Endothelial cell of umbilical vein (primary cell): ENCODE data around the gene ZC3H14. TPM values are rescaled to one million over a fixed set of nuclear protein-coding genes. Genes with fewer than 3 reads are reported as not detected.

Source experiments
- BruUV-seq: library from RNA; stranded (reverse); fragments of 400-500 nt; replicated peaks from 2 replicates; lab custom pipeline; 2021; lab: Mats Ljungman, UMichigan
- CTCF ChIA-PET: fragments of 300-600, 350-600 bp; sonication (Branson Sonifier 250); formaldehyde crosslinking; loops from one replicate; lab custom pipeline; 2021; ENCODE audit warnings: antibody characterized with exemption, inconsistent platforms; lab: Charles Lee
- POLR2A ChIA-PET: fragments of 300-600, 350-600 bp; sonication (Branson Sonifier 250); formaldehyde crosslinking; loops from one replicate; lab custom pipeline; 2021; ENCODE audit warnings: antibody characterized with exemption, inconsistent platforms; lab: Charles Lee
- DNase-seq: peaks from one replicate; pipeline ENCODE4 v3.0.0-alpha.2; 2011; ENCODE audit warnings: low read depth, low spot score
- FAIRE-seq: peaks from 2 replicates; lab custom pipeline; 2011; peaks lifted over from hg19 to GRCh38; lab: Jason Lieb, UNC
- H2AFZ ChIP-seq: 2 replicates; pipeline ENCODE4 v1.6.0; 2012; ENCODE audit warnings: low read depth, low read length, control low read depth, inconsistent platforms
- H3K27ac ChIP-seq: 2 replicates; pipeline ENCODE4 v1.5.1; 2011; ENCODE audit warnings: low read depth, mild to moderate bottlenecking, control low read depth, low read length, moderate library complexity; ENCODE audit not compliant: insufficient read depth
- H3K27me3 ChIP-seq, 2 experiments: 2 replicates each; pipeline versions ENCODE4 v1.6.0 to v1.6.1; 2011; ENCODE audit warnings: low read length in 2 of 2, mixed read lengths in 1 of 2; ENCODE audit not compliant: control insufficient read depth in 2 of 2, insufficient read depth in 2 of 2
- H3K36me3 ChIP-seq, 2 experiments: 2 replicates in 1 of 2; 3 replicates in 1 of 2; pipeline ENCODE4 v1.5.1; 2011; ENCODE audit warnings: low read length in 2 of 2, mild to moderate bottlenecking in 1 of 2, moderate library complexity in 1 of 2; ENCODE audit not compliant: control insufficient read depth in 2 of 2, insufficient read depth in 2 of 2; ENCODE audit errors: extremely low read depth in 1 of 2
- H3K4me1 ChIP-seq: 3 replicates; pipeline ENCODE4 v1.5.1; 2011; ENCODE audit warnings: mild to moderate bottlenecking, low read length; ENCODE audit not compliant: control insufficient read depth, insufficient read depth; ENCODE audit errors: extremely low read depth
- H3K4me2 ChIP-seq: 2 replicates; pipeline ENCODE4 v1.6.1; 2011; ENCODE audit warnings: low read length, control low read depth, mixed read lengths; ENCODE audit not compliant: insufficient read depth
- H3K4me3 ChIP-seq, 3 experiments: fragments of 200-600 bp in 1 of 3; sonication (generic), shearing (Covaris generic) in 1 of 3; replicated peaks in 1 of 3; 2 replicates each; pipeline ENCODE4 v1.5.1; 2011 to 2016; ENCODE audit warnings: control low read depth in 3 of 3, low read length in 3 of 3, mild to moderate bottlenecking in 2 of 3, inconsistent platforms in 1 of 3, low read depth in 1 of 3, moderate library complexity in 1 of 3; ENCODE audit not compliant: insufficient read depth in 1 of 3
- H3K79me2 ChIP-seq: 2 replicates; pipeline ENCODE4 v1.6.0; 2012; ENCODE audit warnings: low read length, inconsistent platforms; ENCODE audit not compliant: control insufficient read depth, insufficient read depth
- H3K9ac ChIP-seq: replicated peaks from 2 replicates; pipeline ENCODE3; 2011; ENCODE audit warnings: low read length, control low read depth; ENCODE audit not compliant: insufficient read depth; ENCODE audit errors: extremely low read depth
- H3K9me1 ChIP-seq: replicated peaks from 3 replicates; pipeline ENCODE4 v1.6.0; 2011; ENCODE audit warnings: mild to moderate bottlenecking, low read length; ENCODE audit not compliant: control insufficient read depth, insufficient read depth; ENCODE audit errors: extremely low read depth
- H3K9me3 ChIP-seq: replicated peaks from 2 replicates; pipeline ENCODE4 v1.5.1; 2012; ENCODE audit warnings: low read length, inconsistent platforms; ENCODE audit not compliant: control insufficient read depth, insufficient read depth
- H4K20me1 ChIP-seq: replicated peaks from 2 replicates; pipeline ENCODE3; 2011; ENCODE audit warnings: mild to moderate bottlenecking, low read length; ENCODE audit not compliant: control insufficient read depth, insufficient read depth; ENCODE audit errors: extremely low read depth
- EZH2 ChIP-seq: IDR thresholded peaks from 2 replicates; pipeline ENCODE4 v1.6.1; 2012; ENCODE audit warnings: borderline replicate concordance, low read depth, mild to moderate bottlenecking, moderate library complexity, low read length, inconsistent platforms; ENCODE audit not compliant: severe bottlenecking
- FOS ChIP-seq: IDR thresholded peaks from 2 replicates; pipeline ENCODE4 v1.6.1; 2011; ENCODE audit warnings: mild to moderate bottlenecking, low read length, moderate library complexity, borderline replicate concordance; ENCODE audit not compliant: insufficient read depth
- GATA2 ChIP-seq: IDR thresholded peaks from 2 replicates; pipeline ENCODE4 v1.7.0; 2011; ENCODE audit warnings: low read depth, mild to moderate bottlenecking, moderate library complexity, mixed read lengths, low read length; ENCODE audit not compliant: insufficient read length, insufficient read depth
- JUN ChIP-seq: IDR thresholded peaks from 2 replicates; pipeline ENCODE4 v1.6.1; 2011; ENCODE audit warnings: borderline replicate concordance, low read depth; ENCODE audit not compliant: insufficient read length, insufficient read depth
- MYC ChIP-seq: IDR thresholded peaks from one replicate; pipeline ENCODE4 v1.6.1; 2011; ENCODE audit warnings: mild to moderate bottlenecking, low read depth, low read length
- POLR2A ChIP-seq: IDR thresholded peaks from 2 replicates; pipeline ENCODE4 v1.6.1; 2012; ENCODE audit warnings: low read depth, mild to moderate bottlenecking, control low read depth, low read length
- POLR2AphosphoS5 ChIP-seq: IDR thresholded peaks from 2 replicates; pipeline ENCODE4 v1.6.1; 2012; ENCODE audit warnings: low read depth, mild to moderate bottlenecking, control low read depth, low read length, moderate library complexity; ENCODE audit not compliant: insufficient read depth
- dilution Hi-C: fragments of 300-500 bp; cut with MboI; formaldehyde crosslinking; loops from one replicate; pipeline ENCODE4 v1.15.0; 2019; ENCODE audit warnings: low sequenced_read_pairs; ENCODE audit not compliant: extremely low pct_ligation_motif_present
- intact Hi-C: fragments of 100-400 bp; cut with micrococcal nuclease; formaldehyde crosslinking; loops from one replicate; pipeline ENCODE4 v1.10.0; 2022
- polyA plus RNA-seq, 4 experiments: library from polyadenylated mRNA; depleted of rRNA in 3 of 4; stranded (reverse) in 3 of 4; unstranded in 1 of 4; fragments of >200 nt; gene quantifications; 2 replicates each; pipeline versions ENCODE4 v1.2.1 to v1.2.3, GENCODE V29; 2011 to 2012; ENCODE audit warnings: missing spikeins in 1 of 4
- total RNA-seq: library from RNA; stranded (reverse); gene quantifications from 2 replicates; pipeline ENCODE4 v1.2.3, GENCODE V29; 2021
- TF ChIP-seq, protein P1 (sequence below): IDR thresholded peaks from 2 replicates; pipeline ENCODE4 v1.6.1; 2011; ENCODE audit not compliant: insufficient read depth, insufficient read length
- TF ChIP-seq, protein P2 (sequence below), 2 donors: IDR thresholded peaks; 1 replicate in 1 of 2; 2 replicates in 1 of 2; pipeline ENCODE4 v1.5.1; 2011; ENCODE audit warnings: low read length in 2 of 2, mild to moderate bottlenecking in 2 of 2, moderate library complexity in 2 of 2, control low read depth in 1 of 2, inconsistent platforms in 1 of 2, low read depth in 1 of 2; ENCODE audit not compliant: insufficient read depth in 1 of 2; ENCODE audit errors: extremely low read depth in 1 of 2

Gene ZC3H14
- total and polyA plus RNA-seq, 2 donors (not counting 3 experiments of a cell fraction or from before 2014, with no cell fraction given), result 61.2 to 61.8 TPM

DNA sequence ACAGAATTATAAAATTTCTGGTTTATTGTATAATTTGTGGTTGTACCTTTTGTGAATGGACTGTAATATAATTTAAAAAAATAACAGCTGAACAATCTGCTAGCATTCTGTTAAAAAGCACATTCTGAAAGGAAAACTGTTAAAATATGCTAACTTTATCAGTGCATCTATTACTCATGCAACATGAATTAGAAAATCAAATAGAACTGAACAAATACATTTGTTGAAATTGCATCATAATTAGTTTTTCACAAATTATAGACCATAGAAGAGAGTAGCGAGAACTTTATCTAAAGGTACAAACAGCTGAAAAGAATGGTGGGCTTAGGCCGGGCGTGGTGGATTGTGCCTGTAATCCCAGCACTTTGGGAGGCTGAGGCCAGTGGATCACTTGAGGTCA lies 41.0 kb upstream of the ZC3H14 start:
- Histone ChIP-seq H4K20me1 (no peaks in the 10 kb centered on the region), H3K9me1 (peaks cover 2% of the 10 kb centered on the region), H3K36me3 (peaks cover 0 to 3% of the 10 kb centered on the region in 2 experiments), H3K4me1 (no peaks in the 10 kb centered on the region), H3K4me3 (no peak overlapping the region), H3K4me2 (no peak overlapping the region), H3K79me2 (peaks cover 18% of the 10 kb centered on the region), H3K27me3 (no peaks in the 10 kb centered on the region), H3K27ac (no peak overlapping the region), H3K9me3 (no peaks in the 10 kb centered on the region), H2AFZ (no peak overlapping the region), H3K9ac (no peak overlapping the region)
- TF ChIP-seq, protein P1, sequence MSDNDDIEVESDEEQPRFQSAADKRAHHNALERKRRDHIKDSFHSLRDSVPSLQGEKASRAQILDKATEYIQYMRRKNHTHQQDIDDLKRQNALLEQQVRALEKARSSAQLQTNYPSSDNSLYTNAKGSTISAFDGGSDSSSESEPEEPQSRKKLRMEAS, result no peak
- TF ChIP-seq, protein P2, sequence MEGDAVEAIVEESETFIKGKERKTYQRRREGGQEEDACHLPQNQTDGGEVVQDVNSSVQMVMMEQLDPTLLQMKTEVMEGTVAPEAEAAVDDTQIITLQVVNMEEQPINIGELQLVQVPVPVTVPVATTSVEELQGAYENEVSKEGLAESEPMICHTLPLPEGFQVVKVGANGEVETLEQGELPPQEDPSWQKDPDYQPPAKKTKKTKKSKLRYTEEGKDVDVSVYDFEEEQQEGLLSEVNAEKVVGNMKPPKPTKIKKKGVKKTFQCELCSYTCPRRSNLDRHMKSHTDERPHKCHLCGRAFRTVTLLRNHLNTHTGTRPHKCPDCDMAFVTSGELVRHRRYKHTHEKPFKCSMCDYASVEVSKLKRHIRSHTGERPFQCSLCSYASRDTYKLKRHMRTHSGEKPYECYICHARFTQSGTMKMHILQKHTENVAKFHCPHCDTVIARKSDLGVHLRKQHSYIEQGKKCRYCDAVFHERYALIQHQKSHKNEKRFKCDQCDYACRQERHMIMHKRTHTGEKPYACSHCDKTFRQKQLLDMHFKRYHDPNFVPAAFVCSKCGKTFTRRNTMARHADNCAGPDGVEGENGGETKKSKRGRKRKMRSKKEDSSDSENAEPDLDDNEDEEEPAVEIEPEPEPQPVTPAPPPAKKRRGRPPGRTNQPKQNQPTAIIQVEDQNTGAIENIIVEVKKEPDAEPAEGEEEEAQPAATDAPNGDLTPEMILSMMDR (IDR thresholded peaks at IDR 0.05; ENCODE audit: extremely low read depth in 1 of 2, insufficient read depth in 1 of 2, low read depth in 1 of 2, low read length in 2 of 2), result no peak
- TF ChIP-seq POLR2AphosphoS5, result no peak
- no peak for TF ChIP-seq MYC
- no peak for TF ChIP-seq EZH2
- POLR2A ChIA-PET, result no interaction called here
- dilution Hi-C loops, result no loop called here
- no peak for DNase-seq
- intact Hi-C loops, result no loop called here
- BruUV-seq, result no TSS peak
- CTCF ChIA-PET, result no interaction called here
- no peak for FAIRE-seq

DNA sequence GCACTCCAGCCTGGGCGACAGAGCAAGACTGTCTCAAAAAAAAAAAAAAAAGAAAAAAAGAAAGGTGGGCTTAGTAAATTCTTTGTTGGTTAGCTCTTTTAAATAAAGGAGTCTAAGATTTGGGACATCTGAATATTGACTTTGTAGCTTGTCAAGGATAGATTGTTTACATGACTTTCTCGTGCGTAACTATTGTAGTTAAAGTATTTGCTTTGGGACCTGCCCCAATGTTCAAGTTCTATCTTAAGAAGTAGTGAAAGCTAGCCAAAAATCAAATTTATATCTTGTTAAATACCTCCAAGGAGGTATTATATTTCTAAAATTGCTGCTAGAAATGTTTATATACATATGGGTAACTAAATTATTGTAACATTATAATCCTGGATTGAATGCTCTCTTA lies 40.4 kb upstream of the ZC3H14 start:
- intact Hi-C loops (no loop called here), dilution Hi-C loops (no loop called here)
- no peak overlapping the region for H2AFZ ChIP-seq
- H3K27me3 ChIP-seq, result no peaks in the 10 kb centered on the region
- no peaks in the 10 kb centered on the region for H3K9me3 ChIP-seq
- BruUV-seq, result no TSS peak
- H3K36me3 ChIP-seq, result no peaks in the 10 kb centered on the region
- peaks cover 18% of the 10 kb centered on the region for H3K79me2 ChIP-seq
- H3K9ac ChIP-seq, result no peak overlapping the region
- H4K20me1 ChIP-seq, result no peaks in the 10 kb centered on the region
- ChIA-PET CTCF (no interaction called here), POLR2A (no interaction called here)
- no peak overlapping the region for H3K4me3 ChIP-seq
- DNase-seq, result no peak
- TF ChIP-seq FOS (no peak), MYC (no peak), JUN (no peak), EZH2 (no peak), GATA2 (no peak), POLR2AphosphoS5 (no peak), POLR2A (no peak)
- TF ChIP-seq, protein P2 (IDR thresholded peaks at IDR 0.05; ENCODE audit: extremely low read depth in 1 of 2, insufficient read depth in 1 of 2, low read depth in 1 of 2, low read length in 2 of 2), result no peak
- TF ChIP-seq, protein P1, result no peak
- peaks cover 2% of the 10 kb centered on the region for H3K9me1 ChIP-seq
- no peaks in the 10 kb centered on the region for H3K4me1 ChIP-seq
- H3K4me2 ChIP-seq, result no peak overlapping the region
- H3K27ac ChIP-seq, result no peak overlapping the region
- no peak for FAIRE-seq
